ENCODE results near the gene MADCAM1.

Gene MADCAM1

DNA sequence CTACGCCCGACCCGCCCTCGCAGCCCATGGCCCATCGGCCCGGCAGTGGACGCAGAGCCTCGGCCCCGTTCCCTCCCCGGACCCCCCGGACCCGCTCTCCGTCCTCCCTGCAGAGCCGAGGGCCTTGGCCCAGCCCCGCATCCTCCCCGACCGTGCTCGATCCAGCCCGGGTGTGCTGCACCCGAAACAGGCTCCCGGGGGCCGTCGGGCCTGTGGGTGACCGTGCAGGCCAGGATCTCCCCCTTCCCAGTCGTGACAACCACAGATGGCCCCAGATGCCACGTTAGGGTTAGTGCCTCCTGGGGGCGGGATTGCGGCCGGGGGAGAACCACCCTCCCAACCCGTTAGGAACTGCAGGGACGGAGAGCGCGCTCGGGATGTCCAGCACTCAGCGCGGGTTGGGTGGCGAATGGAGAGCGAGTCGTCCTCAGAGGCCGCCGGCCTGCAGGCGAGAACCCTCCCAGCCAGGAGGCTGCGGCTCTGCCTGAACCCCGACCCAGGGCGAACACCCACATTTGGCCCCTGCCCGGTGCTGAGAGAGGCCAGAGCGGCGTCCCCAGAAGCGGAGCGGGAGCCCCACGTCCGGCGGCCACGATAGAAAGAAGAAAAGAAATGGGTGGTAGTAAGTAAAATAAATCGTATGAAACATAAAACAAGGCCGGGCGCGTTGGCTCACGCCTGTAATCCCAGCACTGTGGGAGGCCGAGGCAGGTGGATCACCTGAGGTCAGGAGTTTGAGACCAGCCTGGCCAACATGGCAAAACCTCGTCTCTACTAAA lies 6.7 kb upstream of the MADCAM1 start:
- DNase-seq = no peak

DNA sequence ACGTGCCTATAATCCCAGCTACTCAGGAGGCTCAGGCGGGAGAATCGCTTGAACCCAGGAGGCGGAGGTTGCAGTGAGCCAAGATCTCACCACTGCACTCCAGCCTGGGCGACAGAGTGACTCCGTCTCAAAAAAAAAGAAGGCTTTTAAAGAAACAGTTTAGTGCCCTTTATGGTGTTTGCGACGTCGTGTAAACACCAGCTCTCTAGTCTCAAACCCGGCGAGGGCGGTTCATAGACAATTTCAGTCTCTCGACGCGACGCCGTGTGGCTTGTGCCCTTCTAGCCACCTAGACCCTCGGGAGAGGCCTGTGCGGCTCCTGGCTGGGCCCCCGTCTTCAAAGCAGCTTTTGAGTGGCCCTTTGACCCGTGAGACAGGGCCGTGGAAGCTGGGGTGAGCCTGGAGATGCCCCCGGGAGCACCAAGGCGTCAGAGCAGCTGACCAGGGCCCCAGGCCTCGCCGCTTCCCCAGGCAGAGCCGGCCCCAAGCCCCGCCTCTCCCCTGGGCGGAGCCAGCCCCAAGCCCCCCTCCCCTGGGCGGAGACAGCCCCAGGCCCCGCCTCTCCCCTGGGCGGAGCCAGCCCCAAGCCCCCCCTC lies 5.0 kb upstream of the MADCAM1 start:
- DNase-seq = peak in 2 of 4 experiments; percentile 21

GRCh38 chr19:492091-492531 lies 4.2 kb upstream of the MADCAM1 start:
- DNase-seq = peak; percentile 22 to 49 (median 42)

GRCh38 chr19:493391-494170 lies 2.7 kb upstream of the MADCAM1 start:
- DNase-seq = no peak

DNA sequence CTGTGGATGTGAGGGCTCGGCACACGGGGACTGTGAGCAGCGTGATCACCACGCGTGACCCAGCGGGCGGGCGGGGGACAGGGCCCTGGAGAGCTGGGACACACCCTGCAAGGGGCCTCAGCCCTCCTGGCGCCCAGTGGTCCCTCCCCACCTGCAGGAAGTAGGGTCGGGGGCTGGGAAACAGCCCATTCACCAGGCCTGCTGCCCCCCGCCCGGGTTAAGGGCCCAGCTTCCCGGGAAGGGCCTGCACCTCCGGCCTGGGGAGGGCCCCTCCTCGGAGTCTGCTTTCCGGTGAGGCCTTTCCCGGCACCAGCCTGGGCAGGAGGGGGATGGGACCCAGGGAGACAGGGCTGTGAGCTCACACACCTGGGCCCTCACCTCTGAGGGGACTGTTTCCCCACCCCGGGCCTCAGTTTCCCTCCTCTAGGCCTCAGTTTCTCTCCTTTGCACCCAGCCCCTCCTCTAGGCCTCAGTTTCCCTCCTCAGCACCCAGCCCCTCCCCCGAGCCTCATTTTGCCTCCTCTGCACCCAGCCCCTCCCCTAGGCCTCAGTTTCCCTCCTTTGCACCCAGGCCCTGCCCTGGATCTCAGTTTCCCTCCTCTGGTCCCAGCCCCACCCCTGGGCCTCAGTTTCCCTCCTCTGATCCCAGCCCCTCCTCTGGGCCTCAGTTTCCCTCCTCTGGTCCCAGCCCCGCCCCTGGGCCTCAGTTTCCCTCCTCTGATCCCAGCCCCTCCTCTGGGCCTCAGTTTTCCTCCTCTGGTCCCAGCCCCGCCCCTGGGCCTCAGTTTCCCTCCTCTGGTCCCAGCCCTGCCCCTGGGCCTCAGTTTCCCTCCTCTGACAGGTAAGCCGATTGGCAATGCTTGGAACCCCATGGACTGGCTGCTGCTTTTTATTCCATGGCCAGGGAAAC lies 1.9 kb upstream of the MADCAM1 start:
- no peak for DNase-seq

DNA sequence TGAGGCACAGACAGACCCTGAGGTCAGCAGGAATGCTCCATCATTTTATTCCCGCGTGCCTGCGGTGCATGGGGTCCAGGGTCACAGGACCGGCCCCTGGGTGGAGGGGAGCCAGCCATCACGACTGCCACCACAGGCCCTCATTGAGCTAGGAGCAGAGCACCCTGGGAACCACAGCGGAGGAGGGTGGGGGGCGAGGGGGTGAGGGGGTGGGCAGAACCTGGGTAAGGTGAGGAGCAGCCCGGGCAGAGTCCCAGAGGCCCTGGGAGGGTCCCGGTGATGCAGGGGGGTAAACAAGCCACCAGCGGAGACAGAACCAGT lies 1.2 kb upstream of the MADCAM1 start:
- DNase-seq = no peak

GRCh38 chr19:495402-496111 lies 729 bp upstream of the MADCAM1 start:
- peak in 2 of 4 experiments; percentile 9 to 20 for DNase-seq

GRCh38 chr19:496986-497385 lies 700 bp downstream of the MADCAM1 start:
- DNase-seq = no peak

DNA sequence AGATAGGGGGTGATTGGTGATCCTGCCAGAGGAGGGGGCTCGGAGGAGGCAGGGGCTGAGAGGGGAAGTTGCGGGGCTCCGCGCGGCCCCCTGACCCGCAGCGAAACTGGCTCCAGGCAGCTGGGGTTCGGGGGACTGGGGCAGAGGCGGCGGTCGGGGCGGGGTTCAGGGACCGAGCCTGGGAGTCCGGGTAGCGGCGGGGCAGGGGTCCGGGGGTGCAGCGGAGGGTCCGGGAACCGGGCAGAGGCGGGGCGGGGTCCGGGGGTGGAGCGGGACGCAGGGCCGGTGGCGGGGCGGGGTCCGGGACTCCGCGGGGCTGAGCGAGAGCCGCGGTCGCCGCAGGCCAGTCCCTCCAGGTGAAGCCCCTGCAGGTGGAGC lies 1.2 kb downstream of the MADCAM1 start:
- no peak for DNase-seq

GRCh38 chr19:497869-498510 lies 1.7 kb downstream of the MADCAM1 start:
- no peak for DNase-seq

DNA sequence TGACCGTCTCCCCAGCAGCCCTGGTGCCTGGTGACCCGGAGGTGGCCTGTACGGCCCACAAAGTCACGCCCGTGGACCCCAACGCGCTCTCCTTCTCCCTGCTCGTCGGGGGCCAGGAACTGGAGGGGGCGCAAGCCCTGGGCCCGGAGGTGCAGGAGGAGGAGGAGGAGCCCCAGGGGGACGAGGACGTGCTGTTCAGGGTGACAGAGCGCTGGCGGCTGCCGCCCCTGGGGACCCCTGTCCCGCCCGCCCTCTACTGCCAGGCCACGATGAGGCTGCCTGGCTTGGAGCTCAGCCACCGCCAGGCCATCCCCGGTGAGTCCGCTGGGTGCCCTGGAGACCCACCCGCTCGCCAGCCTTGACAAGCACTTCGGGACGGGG lies 2.2 kb downstream of the MADCAM1 start:
- DNase-seq = no peak

DNA sequence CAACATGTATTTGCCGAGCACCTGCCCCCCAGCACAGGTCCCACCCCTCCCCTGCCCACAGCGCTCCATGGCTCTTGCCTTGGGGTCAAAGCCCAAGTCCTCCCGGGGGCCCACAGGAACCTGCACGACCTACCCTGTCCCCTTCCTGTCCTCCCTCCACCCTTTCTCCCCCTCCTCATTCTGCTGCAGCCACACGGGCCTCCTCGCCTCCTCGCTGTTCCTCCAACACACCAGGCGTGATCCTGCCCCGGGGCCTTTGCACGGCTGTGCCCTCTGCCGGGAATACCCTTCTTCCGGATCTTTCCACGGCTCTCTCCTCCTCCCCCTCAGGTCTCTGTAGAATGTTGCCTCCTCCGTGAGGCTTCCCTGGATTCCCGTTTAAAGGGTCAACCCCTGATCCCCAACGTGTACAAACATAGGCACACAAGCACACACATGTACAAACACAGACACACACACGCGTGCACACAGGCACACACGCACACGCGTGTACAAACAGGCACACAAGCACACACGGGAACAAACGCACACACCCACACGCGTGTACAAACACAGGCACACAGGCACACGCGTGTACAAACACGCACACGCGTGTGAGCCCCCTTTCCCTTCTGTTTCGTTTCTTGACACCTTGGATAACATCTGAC lies 2.8 kb downstream of the MADCAM1 start:
- DNase-seq = no peak

DNA sequence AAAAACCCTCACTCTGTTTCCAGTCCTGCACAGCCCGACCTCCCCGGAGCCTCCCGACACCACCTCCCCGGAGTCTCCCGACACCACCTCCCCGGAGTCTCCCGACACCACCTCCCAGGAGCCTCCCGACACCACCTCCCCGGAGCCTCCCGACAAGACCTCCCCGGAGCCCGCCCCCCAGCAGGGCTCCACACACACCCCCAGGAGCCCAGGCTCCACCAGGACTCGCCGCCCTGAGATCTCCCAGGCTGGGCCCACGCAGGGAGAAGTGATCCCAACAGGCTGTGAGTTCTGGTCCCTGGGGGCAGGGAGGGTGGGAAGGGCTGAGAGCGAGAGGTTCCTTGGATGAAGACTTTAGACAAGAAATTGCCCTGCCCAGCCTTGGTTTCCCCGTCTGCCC lies 5.4 kb downstream of the MADCAM1 start:
- no peak for DNase-seq

GRCh38 chr19:504616-505015 lies 8.3 kb downstream of the MADCAM1 start:
- DNase-seq = no peak

DNA sequence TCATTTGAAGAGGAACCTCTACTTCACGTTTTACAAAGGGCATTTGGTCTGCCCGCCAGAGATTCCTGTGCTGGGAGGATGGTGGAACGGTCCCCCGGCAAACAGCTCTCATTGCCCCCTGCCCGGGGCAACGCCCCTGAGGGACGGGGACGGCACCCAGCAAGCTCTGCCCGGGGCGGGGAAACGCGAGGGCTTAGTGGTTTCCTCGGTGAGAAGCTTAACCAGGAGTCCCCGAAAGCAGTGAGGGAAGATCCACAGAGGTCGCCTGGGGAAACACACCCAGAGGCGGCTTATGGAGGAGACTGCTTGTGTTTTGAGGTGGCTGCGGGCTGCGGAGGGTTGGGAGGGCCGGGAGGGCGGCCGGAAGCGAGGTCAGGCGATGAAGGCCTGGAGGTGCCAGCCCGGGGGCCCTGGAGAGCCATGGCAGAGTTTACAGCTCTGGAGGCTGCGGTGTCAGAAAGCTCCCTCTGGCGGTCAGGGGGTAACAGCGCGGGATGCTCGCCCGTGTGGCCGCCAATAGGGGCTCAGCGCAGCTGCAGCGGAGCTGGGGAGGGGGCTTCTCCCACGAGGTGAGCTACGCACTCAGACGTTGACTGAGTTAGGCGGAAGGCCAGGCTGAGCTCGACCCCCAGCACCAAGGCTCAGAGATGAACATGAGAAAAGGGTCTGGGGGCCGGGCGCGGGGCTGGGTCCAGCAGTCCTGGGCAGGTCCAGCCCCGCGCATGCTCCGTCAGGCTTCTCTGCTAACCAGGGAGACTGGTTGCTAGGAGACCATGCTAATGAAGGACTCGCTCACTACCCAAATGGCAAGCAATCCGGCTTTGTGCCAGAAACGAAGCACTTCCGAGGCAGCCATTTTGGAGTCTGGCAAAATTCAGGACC lies 10.4 kb downstream of the MADCAM1 start:
- peak; percentile 92 to 94 (median 93) for DNase-seq

DNA sequence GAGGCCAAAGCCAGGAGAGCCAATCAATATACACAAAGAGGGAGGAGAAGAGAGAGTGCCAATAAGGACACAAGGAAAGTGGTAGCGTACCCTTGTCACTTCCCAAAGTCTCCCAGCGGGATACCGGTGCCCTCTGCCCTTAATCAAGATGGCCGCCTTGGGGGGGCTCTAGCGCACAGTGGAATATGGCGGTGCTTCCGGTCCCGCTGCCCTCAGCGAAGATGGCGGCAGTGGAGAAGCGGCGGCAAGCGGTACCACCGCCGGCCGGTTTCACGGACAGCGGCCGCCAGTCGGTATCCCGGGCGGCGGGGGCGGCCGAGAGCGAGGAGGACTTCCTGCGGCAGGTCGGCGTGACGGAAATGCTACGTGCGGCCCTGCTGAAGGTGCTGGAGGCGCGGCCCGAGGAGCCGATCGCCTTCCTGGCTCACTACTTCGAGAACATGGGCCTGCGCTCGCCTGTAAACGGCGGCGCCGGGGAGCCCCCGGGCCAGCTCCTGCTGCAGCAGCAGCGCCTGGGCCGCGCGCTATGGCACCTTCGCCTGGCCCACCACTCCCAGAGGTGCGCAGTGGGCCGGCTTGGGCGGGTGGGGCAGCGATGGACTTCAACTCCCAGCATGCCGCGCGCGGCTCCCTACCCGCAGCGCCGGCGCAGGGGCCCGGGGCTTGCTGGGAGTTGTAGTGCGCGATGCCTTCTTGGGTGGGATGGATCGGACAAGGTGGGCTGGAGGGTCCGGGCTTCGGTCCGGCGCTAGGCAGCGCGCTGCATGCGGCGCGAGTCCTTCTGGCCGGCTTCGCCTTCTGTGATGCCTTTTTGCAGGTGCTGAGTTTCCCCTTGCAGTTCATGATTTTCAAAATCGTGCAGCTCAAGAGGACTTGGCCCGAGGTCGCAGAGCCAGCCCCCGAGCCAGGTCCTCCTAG lies 11.3 kb downstream of the MADCAM1 start, which contains the start of gene TPGS1:
Gene TPGS1, plus strand, starts transcription at position 212 of the 918 bp plus-strand sequence. Its CDS starts 10 bp downstream, at position 222.
- peak; percentile 82 to 93 (median 88) for DNase-seq

GRCh38 chr19:508204-509150 lies 12.2 kb downstream of the MADCAM1 start:
- no peak for DNase-seq
